Fibroblast of pulmonary artery (primary cell): ENCODE measurements around the gene ZBTB7B.
A peak's percentile ranks its signal among the peaks of the same experiment; 100 is the strongest.

Experiments
- DNase-seq: peaks from one replicate; pipeline ENCODE4 v3.0.0-alpha.2; 2010; ENCODE audit warnings: low read depth
- H3K4me3 ChIP-seq: replicated peaks from 2 replicates; pipeline ENCODE4 v1.5.1; 2011; ENCODE audit warnings: low read depth, mild to moderate bottlenecking, control low read depth, low read length, moderate library complexity
- TF ChIP-seq, protein P1 (sequence below): IDR thresholded peaks from 2 replicates; pipeline ENCODE4 v1.5.1; 2011; ENCODE audit warnings: mild to moderate bottlenecking, control low read depth, low read length, inconsistent platforms; ENCODE audit errors: missing control alignments

ZBTB7B gene

DNA sequence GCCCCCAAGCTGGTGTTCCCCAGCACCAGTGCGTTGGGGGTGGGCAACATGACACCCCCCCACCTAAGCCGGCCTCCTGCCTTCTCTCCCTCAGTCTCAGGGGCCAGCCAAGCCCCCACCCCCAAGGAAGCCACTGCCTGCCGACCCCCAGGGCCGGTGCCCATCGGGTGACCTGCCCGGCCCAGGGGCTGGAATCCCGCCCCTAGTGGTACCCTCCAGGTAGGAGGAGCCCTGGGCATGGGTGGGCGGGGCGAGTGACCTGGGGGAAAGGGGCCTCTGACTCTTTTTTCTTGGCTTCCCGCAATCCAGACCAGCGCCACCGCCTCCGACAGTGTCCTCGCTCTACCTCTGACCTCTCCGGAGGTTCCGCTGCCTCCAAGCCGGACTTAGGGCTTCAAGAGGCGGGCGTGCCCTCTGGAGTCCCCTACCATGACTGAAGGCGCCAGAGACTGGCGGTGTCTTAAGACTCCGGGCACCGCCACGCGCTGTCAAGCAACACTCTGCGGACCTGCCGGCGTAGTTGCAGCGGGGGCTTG lies 59.6 kb downstream of the ZBTB7B start:
- TF ChIP-seq, protein P1, sequence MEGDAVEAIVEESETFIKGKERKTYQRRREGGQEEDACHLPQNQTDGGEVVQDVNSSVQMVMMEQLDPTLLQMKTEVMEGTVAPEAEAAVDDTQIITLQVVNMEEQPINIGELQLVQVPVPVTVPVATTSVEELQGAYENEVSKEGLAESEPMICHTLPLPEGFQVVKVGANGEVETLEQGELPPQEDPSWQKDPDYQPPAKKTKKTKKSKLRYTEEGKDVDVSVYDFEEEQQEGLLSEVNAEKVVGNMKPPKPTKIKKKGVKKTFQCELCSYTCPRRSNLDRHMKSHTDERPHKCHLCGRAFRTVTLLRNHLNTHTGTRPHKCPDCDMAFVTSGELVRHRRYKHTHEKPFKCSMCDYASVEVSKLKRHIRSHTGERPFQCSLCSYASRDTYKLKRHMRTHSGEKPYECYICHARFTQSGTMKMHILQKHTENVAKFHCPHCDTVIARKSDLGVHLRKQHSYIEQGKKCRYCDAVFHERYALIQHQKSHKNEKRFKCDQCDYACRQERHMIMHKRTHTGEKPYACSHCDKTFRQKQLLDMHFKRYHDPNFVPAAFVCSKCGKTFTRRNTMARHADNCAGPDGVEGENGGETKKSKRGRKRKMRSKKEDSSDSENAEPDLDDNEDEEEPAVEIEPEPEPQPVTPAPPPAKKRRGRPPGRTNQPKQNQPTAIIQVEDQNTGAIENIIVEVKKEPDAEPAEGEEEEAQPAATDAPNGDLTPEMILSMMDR: no peak
- no peak overlapping the region for H3K4me3 ChIP-seq
- DNase-seq: no peak

DNA sequence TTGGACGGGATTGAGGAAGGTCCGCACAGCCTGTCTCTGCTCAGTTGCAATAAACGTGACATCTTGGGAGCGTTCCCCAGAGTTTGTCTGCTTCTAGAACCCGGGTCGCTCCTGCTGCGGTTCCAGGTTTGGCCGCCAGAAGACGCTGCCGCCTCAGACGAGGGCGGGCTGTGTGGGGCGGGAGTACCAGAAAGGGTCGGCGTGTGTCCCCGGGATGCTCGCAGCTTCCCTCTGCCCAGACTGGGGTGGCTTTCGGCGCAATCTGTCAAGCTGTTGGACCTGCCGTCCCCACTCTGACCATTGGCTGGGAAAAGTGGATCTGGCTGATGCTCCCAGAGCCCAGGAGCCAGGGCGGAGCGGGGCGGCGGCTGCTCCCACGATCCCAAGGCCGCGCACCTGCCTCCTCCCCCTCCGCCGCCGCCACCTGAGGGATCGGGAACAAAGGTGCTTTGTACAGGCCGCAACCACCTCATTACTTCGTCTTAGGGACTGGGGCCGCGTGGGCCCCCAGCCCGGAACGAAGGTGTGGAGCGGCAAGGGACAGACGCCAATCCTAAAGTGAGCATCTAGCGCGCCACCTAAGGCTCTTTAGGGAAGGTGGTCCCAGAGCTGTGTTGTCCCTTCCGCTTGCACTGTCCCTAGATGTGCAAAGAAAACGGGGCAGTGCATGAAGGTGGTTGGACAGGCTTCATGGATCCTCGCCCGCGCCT lies 60.3 kb downstream of the ZBTB7B start:
- peak; percentile 40 for DNase-seq
- TF ChIP-seq, protein P1: peak; percentile 57
- peak overlapping the region; percentile 89 for H3K4me3 ChIP-seq

DNA sequence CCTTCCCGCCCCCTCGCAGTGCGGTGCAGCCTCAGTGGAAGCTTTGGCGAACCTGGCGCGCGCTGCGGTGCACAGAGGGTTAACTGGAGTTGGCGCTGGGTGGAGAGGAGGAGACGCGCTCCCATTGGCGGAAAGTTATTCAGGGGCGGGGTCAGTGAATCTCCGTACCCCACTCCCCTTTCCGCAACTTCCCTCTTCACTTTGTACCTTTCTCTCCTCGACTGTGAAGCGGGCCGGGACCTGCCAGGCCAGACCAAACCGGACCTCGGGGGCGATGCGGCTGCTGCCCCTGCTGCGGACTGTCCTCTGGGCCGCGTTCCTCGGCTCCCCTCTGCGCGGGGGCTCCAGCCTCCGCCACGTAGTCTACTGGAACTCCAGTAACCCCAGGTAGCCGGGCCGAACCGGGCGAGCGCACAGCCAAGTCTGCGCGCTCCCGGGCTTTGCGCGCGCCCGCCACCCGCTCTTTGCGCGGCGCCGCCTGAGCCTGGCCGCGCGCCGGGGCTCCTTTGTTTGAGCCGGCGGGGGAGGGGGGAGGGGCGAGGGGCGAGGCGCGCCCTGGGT lies 61.0 kb downstream of the ZBTB7B start, which contains the start of gene EFNA4:
Gene EFNA4 (plus strand): TSS at position 191 of the 561 bp plus-strand sequence. CDS start 84 bp downstream, at position 275.
- TF ChIP-seq, protein P1: no peak
- peak within 1 kb of the TSS; percentile 89 for H3K4me3 ChIP-seq
- DNase-seq: peak; percentile 84

DNA sequence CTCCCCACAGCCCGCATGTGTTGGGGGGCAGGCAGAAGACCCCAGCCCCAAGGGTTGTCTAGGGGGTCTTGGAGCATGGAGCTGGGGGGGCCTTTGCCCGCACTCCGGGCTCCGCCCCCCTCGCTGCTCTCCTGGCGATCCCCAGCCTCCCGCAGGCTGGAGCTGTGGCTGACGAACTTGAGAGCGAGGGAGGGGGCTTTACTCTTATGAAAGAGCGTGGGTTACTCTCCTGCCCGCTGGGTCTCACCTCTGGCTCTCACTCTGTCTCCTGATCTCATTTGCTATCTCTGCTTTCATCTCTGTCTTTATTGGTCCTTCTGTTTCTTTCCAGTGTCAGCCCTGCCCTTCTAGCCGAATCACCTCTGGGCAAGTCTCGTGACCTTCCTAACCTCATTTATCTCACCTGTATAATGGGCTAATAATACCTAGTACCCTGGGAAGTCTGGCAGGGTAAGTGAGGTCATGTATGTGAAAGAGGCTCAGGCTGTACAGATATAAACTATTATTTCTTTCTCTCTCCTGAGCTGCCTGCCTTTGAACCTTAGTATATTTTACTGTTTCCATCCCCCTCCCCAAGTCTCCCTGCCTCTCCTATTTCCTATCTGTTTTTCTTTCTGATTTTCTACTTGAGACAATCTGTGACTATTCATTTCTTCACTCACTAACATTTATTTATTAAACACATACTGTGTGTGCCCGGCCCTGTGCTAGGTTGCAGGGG lies 61.7 kb downstream of the ZBTB7B start:
- no peak for DNase-seq
- peak overlapping the region; percentile 89 for H3K4me3 ChIP-seq
- TF ChIP-seq, protein P1: no peak

DNA sequence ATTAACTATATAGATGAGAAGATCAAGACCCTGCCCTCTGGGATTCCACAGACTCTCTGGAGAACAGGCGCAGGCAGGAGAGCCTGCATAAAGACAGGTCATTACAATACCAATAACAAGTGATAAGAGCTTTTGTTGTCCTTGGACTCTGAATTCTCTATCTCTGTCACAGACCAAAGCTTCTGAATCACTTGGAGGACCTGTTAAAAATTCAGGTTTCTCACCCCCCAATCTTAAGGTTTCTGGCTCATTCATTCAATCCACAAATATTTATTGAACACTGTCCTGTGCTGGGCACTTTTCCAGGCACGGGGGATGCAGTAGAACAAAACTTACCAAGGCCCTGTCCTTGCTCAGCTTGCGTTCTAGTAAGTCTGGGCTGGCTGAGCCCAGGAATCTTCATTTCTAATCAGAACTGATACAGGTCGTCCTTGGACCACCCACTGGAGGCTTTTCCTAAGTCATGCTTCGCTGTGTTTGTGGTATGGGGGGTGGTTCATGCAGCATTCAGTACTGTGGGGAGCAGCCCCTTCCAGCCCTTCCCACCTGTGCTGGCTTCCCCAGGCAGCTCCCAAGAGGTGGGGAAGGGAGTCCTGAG lies 62.3 kb downstream of the ZBTB7B start:
- DNase-seq: no peak
- TF ChIP-seq, protein P1: no peak
- H3K4me3 ChIP-seq: no peak overlapping the region

DNA sequence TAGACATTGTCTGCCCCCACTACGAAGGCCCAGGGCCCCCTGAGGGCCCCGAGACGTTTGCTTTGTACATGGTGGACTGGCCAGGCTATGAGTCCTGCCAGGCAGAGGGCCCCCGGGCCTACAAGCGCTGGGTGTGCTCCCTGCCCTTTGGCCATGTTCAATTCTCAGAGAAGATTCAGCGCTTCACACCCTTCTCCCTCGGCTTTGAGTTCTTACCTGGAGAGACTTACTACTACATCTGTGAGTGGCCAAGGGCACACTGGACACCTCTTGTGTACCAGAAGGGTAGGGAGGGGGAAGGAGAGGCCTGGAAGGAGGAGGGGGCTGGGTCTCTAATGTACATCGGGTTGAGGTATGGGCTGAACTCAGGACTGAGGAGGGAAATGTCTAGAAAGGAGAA lies 64.2 kb downstream of the ZBTB7B start:
- no peak for DNase-seq
- TF ChIP-seq, protein P1: no peak
- no peak overlapping the region for H3K4me3 ChIP-seq
